Spleen (tissue), 7 donors: ENCODE data around the gene STAT6.

Experiments used
- POLR2AphosphoS5 ChIP-seq, 3 donors: sonication (generic); formaldehyde crosslinking; IDR thresholded peaks; one replicate each; pipeline ENCODE4 v1.5.1; 2017; ENCODE audit warnings: antibody characterized with exemption in 3 of 3
- TF ChIP-seq, protein P1 (sequence below), 11 experiments: fragments of 200-600 bp in 7 of 11; fragments of 450-650 bp in 4 of 11; sonication (generic) in 4 of 11; IDR thresholded peaks in 8 of 11; conservative IDR thresholded peaks in 3 of 11; 1 replicate in 7 of 11; 2 replicates in 4 of 11; pipeline versions ENCODE4 v1.4.0 to v1.8.0; 2016 to 2021; ENCODE audit warnings: antibody characterized with exemption in 11 of 11, inconsistent platforms in 4 of 11, mild to moderate bottlenecking in 1 of 11
- donor health status: DM: no; HTN: no; CAD: no; lungs with moderate emphysema.
- donor health status: DM: no; HTN: no; CAD: no.
- donor health status: DM: no; HTN: no; CAD: no.

- TF ChIP-seq, protein P1, sequence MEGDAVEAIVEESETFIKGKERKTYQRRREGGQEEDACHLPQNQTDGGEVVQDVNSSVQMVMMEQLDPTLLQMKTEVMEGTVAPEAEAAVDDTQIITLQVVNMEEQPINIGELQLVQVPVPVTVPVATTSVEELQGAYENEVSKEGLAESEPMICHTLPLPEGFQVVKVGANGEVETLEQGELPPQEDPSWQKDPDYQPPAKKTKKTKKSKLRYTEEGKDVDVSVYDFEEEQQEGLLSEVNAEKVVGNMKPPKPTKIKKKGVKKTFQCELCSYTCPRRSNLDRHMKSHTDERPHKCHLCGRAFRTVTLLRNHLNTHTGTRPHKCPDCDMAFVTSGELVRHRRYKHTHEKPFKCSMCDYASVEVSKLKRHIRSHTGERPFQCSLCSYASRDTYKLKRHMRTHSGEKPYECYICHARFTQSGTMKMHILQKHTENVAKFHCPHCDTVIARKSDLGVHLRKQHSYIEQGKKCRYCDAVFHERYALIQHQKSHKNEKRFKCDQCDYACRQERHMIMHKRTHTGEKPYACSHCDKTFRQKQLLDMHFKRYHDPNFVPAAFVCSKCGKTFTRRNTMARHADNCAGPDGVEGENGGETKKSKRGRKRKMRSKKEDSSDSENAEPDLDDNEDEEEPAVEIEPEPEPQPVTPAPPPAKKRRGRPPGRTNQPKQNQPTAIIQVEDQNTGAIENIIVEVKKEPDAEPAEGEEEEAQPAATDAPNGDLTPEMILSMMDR (IDR thresholded peaks at IDR 0.05 in 8 of 11, conservative IDR thresholded peaks at IDR 0.05 in 3 of 11) = no peak
- TF ChIP-seq POLR2AphosphoS5 (IDR thresholded peaks at IDR 0.05) = no peak
Measured at GRCh38 chr12:57126561-57126960, 15.4 kb upstream of the STAT6 start.
